Measurements from ENCODE around the gene TNKS1BP1.

The TNKS1BP1 gene

GRCh38 chr11:57332694-57333440 lies 8.1 kb upstream of the TNKS1BP1 start:
- DNase-seq (ENCODE audit: low spot score), result no peak

GRCh38 chr11:57331720-57332119 lies 7.0 kb upstream of the TNKS1BP1 start:
- DNase-seq (ENCODE audit: low spot score), result no peak

- DNase-seq (ENCODE audit: low spot score), result no peak
Measured at GRCh38 chr11:57330029-57330428, 5.3 kb upstream of the TNKS1BP1 start.

- DNase-seq (ENCODE audit: low spot score), result no peak
Measured at GRCh38 chr11:57327721-57328120, 3.0 kb upstream of the TNKS1BP1 start.

- DNase-seq (ENCODE audit: low spot score), result peak; percentile 67
Measured at GRCh38 chr11:57325735-57326048, 940 bp upstream of the TNKS1BP1 start.

DNA sequence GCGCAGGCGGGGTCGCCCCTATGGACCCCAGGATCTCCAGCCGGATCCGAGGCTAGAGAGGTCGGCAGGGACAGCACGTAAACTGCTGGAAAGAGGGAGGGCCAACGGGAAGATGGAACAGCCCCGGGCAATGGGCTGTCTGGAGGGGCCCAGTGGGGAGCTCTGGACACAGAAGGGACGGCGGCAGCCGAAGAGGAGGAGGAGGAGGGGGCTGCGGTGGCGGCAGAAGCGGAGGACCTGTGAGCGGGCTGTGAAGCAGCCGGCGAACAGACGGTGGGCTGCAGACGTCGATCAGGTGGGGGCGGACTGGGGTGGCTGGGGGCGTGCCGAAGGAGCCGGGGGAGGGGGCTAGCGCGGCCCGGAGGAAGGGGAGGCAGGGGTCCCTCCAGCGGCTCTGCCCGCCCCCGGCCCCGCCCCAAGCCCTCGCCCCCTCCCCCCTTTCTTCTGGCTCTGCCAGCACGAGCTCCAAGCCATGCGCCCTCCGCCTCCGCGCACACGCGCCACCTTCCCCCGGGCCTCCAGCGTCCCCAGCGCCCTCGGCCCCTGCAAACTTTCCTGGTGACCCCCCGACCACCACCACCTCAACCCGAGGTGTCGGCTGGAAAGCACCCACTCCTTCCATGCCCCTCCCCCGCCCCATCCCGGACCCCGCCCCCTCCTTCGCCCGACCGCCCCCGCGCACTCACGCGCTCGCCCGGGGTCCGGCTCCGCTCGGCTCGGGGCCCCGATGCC lies 432 bp downstream of the TNKS1BP1 start:
- DNase-seq (ENCODE audit: low spot score), result peak; percentile 40

- DNase-seq (ENCODE audit: low spot score), result no peak
Measured at GRCh38 chr11:57323855-57324153, 948 bp downstream of the TNKS1BP1 start.

DNA sequence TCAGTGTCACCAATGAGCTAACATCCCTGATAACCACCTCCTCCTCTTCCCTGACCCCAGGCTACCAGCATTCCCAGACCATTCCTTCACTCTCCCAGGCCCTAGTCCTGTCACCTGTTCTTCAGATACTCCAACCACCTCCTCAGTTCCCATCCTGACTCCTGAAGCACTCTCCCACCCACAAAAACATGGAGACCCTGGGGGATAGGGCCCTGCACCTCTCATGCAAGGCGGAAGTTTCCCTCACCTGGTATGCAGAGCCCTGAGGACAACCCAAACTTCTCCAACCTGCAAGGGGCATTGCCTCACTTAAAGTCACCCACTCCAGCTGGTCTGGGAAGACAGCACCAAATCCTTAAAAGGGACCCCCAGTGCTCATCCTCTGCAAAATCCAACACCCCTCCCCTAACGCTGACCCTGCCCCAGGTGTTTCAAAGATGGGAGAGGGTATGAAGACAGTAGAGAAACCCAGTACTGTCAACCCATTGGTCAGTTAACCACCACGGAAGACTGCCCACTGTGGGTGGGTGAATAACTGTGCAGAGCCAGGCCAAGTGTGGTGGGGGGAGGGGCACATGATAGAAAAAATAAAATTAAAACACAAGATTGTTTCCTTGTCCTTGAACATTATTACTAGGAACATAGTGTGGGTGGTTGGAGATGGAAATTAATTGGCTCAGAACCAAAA lies 1.4 kb downstream of the TNKS1BP1 start:
- no peak for DNase-seq (ENCODE audit: low spot score)

DNA sequence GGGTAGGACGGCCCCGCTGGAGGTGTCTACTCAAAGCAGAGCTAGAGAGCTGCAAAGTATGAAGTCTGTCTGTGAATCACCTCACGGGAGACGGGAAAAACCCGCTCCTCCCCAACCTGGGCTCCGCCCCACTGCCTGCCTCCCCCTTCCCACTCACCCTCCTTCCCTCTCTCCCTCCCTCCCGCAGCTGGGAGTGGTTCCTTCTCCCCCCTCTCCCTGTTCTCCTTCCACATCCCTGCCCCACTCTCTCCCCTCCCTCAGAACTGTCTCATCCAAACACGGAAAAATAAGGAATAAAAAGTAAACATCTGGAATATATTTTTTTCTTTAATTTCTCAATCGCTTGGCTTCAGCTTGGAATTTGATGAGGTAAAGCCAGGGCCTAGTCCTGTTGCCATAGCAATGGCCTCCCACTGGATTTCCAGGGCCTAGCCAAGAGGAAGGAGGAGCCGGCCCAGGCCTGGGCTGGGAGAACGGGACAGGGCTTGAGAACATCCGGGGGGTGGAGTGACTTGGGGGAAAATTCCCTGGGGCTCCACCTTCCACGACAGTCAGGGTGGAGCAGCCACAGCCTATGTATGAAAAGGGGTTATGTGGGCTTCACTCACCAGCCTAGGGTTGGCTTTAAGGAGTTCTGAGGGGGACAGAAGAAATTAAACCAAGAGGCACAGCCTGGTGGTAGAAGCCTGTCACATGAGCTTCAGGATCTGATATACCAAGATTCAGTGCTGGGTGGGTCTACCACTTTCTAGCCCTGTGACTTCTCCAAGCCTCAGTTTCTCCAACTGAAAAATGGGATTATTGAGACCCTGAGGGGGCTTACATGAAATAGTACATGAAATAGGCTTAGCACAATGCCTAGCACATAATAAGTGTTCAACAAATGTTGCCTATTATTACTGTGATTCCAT lies 2.2 kb downstream of the TNKS1BP1 start:
- DNase-seq (ENCODE audit: low spot score), result peak; percentile 87

DNA sequence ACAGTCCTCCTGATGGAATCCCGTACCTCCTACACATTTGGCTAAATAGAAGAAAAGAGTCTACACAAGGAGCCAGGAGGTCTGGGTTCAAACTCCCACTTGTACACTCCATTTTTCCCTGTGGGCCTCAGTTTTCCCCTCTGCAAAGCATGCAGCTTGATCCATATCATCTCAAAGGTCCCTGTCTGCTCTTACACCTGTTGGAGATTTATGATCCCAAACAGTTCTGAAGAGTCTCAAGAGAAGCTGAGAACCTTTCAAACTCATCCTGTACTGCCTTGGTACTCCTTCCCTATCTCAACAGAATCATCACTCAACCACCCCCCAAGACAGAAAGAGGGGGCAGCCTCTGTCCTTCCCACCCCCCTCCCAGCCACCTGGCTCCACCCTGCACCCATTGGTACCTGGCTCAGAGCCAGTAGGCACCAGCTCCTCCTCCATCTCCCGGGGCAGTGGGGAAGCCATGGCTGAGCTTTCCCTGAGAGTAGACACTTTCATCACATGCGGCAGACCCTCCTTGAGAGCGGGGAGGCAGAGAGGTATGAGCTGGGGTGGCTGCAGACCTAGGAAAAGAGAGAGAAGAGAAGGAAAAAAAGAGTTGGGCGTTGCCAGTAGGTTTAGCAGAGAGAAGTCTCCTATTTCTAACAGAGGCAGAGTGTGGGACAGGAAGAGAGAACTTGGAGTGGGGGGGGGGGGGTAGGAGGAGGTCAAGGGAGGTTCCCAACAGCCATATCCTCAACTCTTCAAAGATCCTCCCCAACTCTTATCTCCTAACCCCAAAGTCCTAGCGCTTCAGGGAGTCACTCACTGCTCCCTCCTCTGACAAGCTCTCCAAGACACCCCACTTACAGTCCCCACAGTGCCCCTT lies 3.1 kb downstream of the TNKS1BP1 start:
- no peak for DNase-seq (ENCODE audit: low spot score)

GRCh38 chr11:57320719-57321387 lies 3.9 kb downstream of the TNKS1BP1 start:
- DNase-seq (ENCODE audit: low spot score), result no peak

GRCh38 chr11:57320067-57320718 lies 4.6 kb downstream of the TNKS1BP1 start:
- DNase-seq (ENCODE audit: low spot score), result no peak

GRCh38 chr11:57318178-57318577 lies 6.6 kb downstream of the TNKS1BP1 start:
- no peak for DNase-seq (ENCODE audit: low spot score)

DNA sequence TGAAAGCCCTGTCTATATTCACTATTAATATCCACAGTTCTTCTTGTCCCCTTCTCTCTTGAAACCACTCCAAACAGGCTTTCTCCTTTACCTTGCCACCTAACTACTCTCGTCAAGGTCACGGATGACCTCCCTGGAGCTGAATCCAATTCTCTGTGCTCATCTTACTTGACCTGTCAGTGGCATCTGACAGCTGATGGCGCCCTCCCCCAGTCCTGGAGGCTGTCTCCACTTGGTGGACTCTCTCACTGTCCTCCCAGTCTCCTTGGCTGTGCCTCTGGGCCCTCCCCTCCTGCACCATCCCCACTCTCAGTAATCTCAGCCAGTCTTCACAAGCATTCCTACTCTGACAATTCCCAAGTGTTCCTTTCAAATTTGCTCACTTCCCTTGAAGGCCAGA lies 8.7 kb downstream of the TNKS1BP1 start:
- no peak for DNase-seq (ENCODE audit: low spot score)

- no peak for DNase-seq (ENCODE audit: low spot score)
Measured at GRCh38 chr11:57315491-57315890, 9.3 kb downstream of the TNKS1BP1 start.

DNA sequence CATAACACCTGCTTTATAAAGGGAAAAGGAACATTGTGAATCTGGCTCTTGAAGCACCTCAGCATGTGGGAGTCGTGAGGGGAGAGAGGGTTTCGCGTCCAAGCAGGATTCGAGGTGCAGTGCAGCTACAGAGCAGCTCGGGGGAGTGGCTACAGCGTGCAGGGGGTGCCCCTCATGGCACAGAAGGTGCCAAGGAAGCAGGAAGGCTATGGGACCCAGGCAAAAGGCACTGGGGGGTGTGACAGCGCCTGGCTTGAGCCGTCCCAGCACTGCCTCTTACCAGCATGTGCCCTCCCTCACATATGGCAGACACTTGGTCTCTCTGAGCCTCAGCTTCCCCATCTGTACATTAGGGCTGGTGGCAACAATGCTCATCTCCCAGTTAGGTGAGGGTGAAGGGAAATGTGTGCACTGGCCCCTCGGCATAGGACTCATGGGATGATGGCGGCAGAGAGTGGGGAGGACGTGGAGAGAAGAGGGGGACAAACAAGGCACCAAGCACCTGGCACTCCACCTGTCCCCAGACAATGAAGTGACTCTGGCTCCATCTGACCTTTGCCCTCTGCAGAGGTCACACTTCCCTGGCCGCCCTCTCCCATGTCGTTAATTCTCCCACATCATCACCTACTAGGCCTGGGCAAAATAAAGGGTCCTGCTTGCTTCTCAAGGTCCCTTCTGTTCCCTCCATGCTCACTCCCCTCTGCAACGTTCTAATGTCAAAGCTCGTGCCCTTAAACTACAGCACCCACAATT lies 10.4 kb downstream of the TNKS1BP1 start:
- DNase-seq (ENCODE audit: low spot score), result no peak

DNA sequence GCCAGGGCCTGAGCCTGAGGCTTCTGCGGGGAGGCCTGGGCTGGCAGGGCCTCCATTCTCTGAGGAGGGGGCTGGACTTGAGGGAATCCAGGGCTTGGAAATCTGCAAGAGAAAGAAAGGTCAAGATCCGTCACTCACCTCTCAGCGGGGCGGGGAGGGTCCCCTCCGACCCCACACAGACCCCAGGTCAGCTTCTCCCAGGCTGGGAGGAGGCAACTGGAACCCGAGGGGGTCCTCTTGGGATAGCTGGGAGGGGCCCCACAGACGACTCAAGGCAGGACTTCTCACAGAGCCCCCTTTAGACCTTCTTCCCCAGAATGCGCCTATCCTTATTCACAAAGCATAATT lies 11.0 kb downstream of the TNKS1BP1 start:
- DNase-seq (ENCODE audit: low spot score), result no peak

GRCh38 chr11:57313071-57313787 lies 11.5 kb downstream of the TNKS1BP1 start:
- DNase-seq (ENCODE audit: low spot score), result no peak

DNA sequence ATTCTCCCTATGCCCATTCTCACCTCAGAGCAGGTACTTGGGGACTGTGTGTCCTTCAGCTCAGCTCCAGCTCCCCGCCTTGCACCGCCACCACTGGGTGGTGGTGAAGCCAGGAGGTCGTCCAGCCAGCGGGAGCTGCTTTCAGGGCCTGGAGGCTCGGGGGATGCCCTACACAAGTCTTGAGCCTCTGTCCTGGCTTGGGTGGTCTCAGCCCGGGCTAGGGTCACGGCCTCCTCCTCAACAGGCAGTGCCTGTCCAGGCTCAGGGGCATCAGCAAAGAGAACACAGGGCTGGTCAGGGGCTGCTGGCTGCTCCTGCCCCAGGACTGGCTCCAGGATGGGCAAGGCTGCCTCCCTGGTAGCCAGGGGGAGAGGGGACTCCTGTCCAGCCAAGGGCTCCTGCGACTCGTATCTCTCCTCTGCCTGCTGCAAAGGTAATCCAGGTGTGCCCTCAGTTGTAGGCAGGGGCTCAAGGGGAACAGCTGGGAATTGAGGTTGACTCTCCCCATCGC lies 12.2 kb downstream of the TNKS1BP1 start:
- DNase-seq (ENCODE audit: low spot score), result no peak
